ENCODE results near the gene RAB42. TPM values are rescaled to one million over a fixed set of nuclear protein-coding genes. Genes with fewer than 3 reads are reported as not detected.

The RAB42 gene
- total and polyA plus RNA-seq, 10 of the 15 experiments (the other 5 are each of a cell fraction or from before 2014, with no cell fraction given), result 0.16 to 4.5 (median 0.49) TPM

- TF ChIP-seq SP1 (IDR thresholded peaks at IDR 0.05; ENCODE audit: low read depth, low read length) (peak; percentile 98), NFYB (IDR thresholded peaks at IDR 0.05; ENCODE audit: insufficient read depth, low read depth, low read length) (no peak), PML (IDR thresholded peaks at IDR 0.05; ENCODE audit: low read length) (peak; percentile 14; the same call in 1 of the 2 replicates), ZSCAN29 (IDR thresholded peaks at IDR 0.05) (peak; percentile 70; the same call in 1 of the 2 replicates)
These were observed 39.1 kb upstream of the RAB42 start, which contains the start of gene TRNAU1AP (continued) for GRCh38 chr1:28552758-28553663.

- FAIRE-seq (no peak), DNase-seq (ENCODE audit: low read depth, low spot score) (no peak), ATAC-seq (no peak)
- ChIA-PET SMC1A (ENCODE audit: uncharacterized antibody, unreplicated experiment) (interaction anchor here (0.5 to 0.9 kb wide), 2 partner anchors 11 to 206 kb away, joined by 3 read pairs; no protein-coding TSS in a partner anchor), POLR2A (interaction anchor here (2.6 kb wide), 1 partner anchor 20 kb away, joined by 20 read pairs; no protein-coding TSS in a partner anchor), CTCF (no interaction called here), RAD21 (ENCODE audit: unreplicated experiment) (no interaction called here)
- TSS peak; percentile 38 for BruUV-seq (replicated peaks)
- Histone ChIP-seq H3K4me3 (no peak overlapping the region), H3K9me3 (replicated peaks; ENCODE audit: control insufficient read depth, insufficient read depth, low read length) (no peaks in the 10 kb centered on the region), H3K36me3 (ENCODE audit: control insufficient read depth in 2 of 2, insufficient read depth in 2 of 2, low read length in 1 of 2) (peaks cover 5 to 19% of the 10 kb centered on the region in 2 experiments), H3K4me2 (ENCODE audit: control insufficient read depth, insufficient read depth) (no peak overlapping the region), H2AFZ (ENCODE audit: control insufficient read depth, low read depth, low read length) (no peak overlapping the region), H3K27ac (ENCODE audit: control insufficient read depth, insufficient read depth) (no peak overlapping the region), H3K9ac (ENCODE audit: control insufficient read depth, insufficient read depth, low read length) (no peak overlapping the region), H3K27me3 (replicated peaks in 1 of 2; ENCODE audit: control insufficient read depth in 2 of 2, insufficient read depth in 2 of 2, low read length in 1 of 2) (no peaks in the 10 kb centered on the region), H3K79me2 (ENCODE audit: control insufficient read depth, insufficient read depth, low read length) (no peaks in the 10 kb centered on the region), H4K20me1 (ENCODE audit: control insufficient read depth, insufficient read depth) (no peaks in the 10 kb centered on the region), H3K4me1 (ENCODE audit: control insufficient read depth, insufficient read depth, low read length) (no peaks in the 10 kb centered on the region)
- in situ Hi-C loops (cut with MboI) (no loop called here), intact Hi-C loops (cut with micrococcal nuclease; ENCODE audit: unreplicated experiment) (no loop called here)
- 100% methylated on average over 3 of the region's 3 CpGs for WGBS (ENCODE audit: insufficient coverage, insufficient replicate concordance, low lambda C conversion rate, missing lambda C conversion rate)
- no peak for TF ChIP-seq CUX1 (IDR thresholded peaks at IDR 0.05; ENCODE audit: insufficient replicate concordance, low read depth, low read length)
- TF ChIP-seq E4F1 (IDR thresholded peaks at IDR 0.05; ENCODE audit: borderline replicate concordance, partially characterized antibody), result no peak
- no peak for TF ChIP-seq ZNF384 (IDR thresholded peaks at IDR 0.05; ENCODE audit: borderline replicate concordance, low read depth, low read length)
- TF ChIP-seq BRCA1 (IDR thresholded peaks at IDR 0.05; ENCODE audit: low read depth, low read length), result no peak
- TF ChIP-seq NBN (IDR thresholded peaks at IDR 0.05), result no peak
- no peak for TF ChIP-seq STAT3 (IDR thresholded peaks at IDR 0.05; ENCODE audit: low read depth, low read length)
- no peak for TF ChIP-seq NR2F1 (conservative IDR thresholded peaks at IDR 0.05)
- no peak for TF ChIP-seq SMAD1 (IDR thresholded peaks at IDR 0.05; ENCODE audit: low read depth, partially characterized antibody)
- TF ChIP-seq NFYA (IDR thresholded peaks at IDR 0.05; ENCODE audit: borderline replicate concordance, low read depth, low read length), result no peak
These were observed 31.2 kb upstream of the RAB42 start for GRCh38 chr1:28560886-28561285.

Measured in GM12878 (cell line).